ENCODE results near the gene MSMB. TPM values are rescaled to one million over a fixed set of nuclear protein-coding genes. Genes with fewer than 3 reads are reported as not detected.

Gene MSMB
- total and polyA plus RNA-seq, 9 of the 15 experiments (the other 6 are each of a cell fraction or from before 2014, with no cell fraction given): 0.21 to 0.60 TPM; not detected in 7

DNA sequence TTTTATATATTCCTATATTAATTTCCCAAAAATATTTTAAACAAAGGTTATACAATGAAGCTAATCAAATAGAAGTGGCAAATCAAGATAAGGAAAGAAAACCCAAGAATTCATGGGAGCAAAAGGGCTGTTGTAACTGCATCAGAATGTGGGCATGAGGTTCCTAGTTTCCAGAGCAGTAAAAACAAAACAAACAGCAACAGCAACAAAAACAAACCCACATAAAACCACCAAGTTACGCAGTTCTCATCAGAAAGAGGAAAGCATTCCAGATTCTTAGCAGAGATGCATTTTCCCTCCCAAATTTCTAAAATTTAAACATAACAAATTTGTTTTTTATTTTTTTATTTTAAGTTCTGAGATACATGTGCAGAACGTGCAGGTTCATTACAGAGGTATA, 34.8 kb upstream of the MSMB start:
- Histone ChIP-seq H3K4me1 (replicated peaks in 1 of 2; ENCODE audit: control insufficient read depth in 2 of 2, insufficient read depth in 2 of 2, low read length in 2 of 2) (peaks cover 8 to 15% of the 10 kb centered on the region in 2 experiments), H3K9ac (ENCODE audit: insufficient read depth in 1 of 2, low read depth in 2 of 2, low read length in 2 of 2) (no peak overlapping the region), H4K20me1 (replicated peaks; ENCODE audit: control insufficient read depth, insufficient read depth, low read length) (no peaks in the 10 kb centered on the region), H3K9me1 (ENCODE audit: control insufficient read depth, insufficient read depth, low read length) (no peaks in the 10 kb centered on the region), H3K9me3 (replicated peaks; ENCODE audit: control insufficient read depth, insufficient read depth, low read depth, low read length) (no peaks in the 10 kb centered on the region), H3K36me3 (ENCODE audit: control insufficient read depth, insufficient read depth, low read length) (no peaks in the 10 kb centered on the region), H3K79me2 (ENCODE audit: control insufficient read depth, insufficient read depth, low read length) (no peaks in the 10 kb centered on the region), H3K4me2 (ENCODE audit: insufficient read depth, low read length) (no peak overlapping the region), H2AFZ (ENCODE audit: low read depth, low read length) (no peak overlapping the region), H3K27me3 (ENCODE audit: control insufficient read depth in 2 of 2, insufficient read depth in 2 of 2, low read length in 2 of 2) (0 out of 5 replicates have a peak, but pooled peaks cover 0 to 4% of the 10 kb centered on the region in 2 experiments), H3K27ac (ENCODE audit: extremely low read depth, low read depth, low read length) (no peak overlapping the region), H3K4me3 (no peak overlapping the region)
- TF ChIP-seq, protein P1, sequence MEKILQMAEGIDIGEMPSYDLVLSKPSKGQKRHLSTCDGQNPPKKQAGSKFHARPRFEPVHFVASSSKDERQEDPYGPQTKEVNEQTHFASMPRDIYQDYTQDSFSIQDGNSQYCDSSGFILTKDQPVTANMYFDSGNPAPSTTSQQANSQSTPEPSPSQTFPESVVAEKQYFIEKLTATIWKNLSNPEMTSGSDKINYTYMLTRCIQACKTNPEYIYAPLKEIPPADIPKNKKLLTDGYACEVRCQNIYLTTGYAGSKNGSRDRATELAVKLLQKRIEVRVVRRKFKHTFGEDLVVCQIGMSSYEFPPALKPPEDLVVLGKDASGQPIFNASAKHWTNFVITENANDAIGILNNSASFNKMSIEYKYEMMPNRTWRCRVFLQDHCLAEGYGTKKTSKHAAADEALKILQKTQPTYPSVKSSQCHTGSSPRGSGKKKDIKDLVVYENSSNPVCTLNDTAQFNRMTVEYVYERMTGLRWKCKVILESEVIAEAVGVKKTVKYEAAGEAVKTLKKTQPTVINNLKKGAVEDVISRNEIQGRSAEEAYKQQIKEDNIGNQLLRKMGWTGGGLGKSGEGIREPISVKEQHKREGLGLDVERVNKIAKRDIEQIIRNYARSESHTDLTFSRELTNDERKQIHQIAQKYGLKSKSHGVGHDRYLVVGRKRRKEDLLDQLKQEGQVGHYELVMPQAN (IDR thresholded peaks at IDR 0.05; ENCODE audit: borderline replicate concordance): no peak
- TF ChIP-seq HMGXB4 (CRISPR knock-in tag; IDR thresholded peaks at IDR 0.05): no peak
- TF ChIP-seq GATAD2A (IDR thresholded peaks at IDR 0.05): no peak
- TF ChIP-seq, protein P2, sequence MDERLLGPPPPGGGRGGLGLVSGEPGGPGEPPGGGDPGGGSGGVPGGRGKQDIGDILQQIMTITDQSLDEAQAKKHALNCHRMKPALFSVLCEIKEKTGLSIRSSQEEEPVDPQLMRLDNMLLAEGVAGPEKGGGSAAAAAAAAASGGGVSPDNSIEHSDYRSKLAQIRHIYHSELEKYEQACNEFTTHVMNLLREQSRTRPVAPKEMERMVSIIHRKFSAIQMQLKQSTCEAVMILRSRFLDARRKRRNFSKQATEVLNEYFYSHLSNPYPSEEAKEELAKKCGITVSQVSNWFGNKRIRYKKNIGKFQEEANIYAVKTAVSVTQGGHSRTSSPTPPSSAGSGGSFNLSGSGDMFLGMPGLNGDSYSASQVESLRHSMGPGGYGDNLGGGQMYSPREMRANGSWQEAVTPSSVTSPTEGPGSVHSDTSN (CRISPR knock-in tag; IDR thresholded peaks at IDR 0.05; ENCODE audit: low read depth): no peak
- TF ChIP-seq, protein P2 (tag; conservative IDR thresholded peaks at IDR 0.05; ENCODE audit: low read depth): no peak
- no peak for TF ChIP-seq PHB (CRISPR knock-in tag; IDR thresholded peaks at IDR 0.05)
- TF ChIP-seq CTBP1 (IDR thresholded peaks at IDR 0.05; ENCODE audit: borderline replicate concordance): no peak
- no peak for TF ChIP-seq FIP1L1 (IDR thresholded peaks at IDR 0.05; ENCODE audit: low read depth, low read length, poor library complexity, severe bottlenecking)
- no peak for TF ChIP-seq STAT5A (IDR thresholded peaks at IDR 0.05; ENCODE audit: borderline replicate concordance, low read length)
- no peak for TF ChIP-seq HNRNPUL1 (IDR thresholded peaks at IDR 0.05; ENCODE audit: low read length)
- TF ChIP-seq TCF15 (CRISPR knock-in tag; IDR thresholded peaks at IDR 0.05): no peak
- no peak for TF ChIP-seq ZC3H4 (CRISPR knock-in tag; IDR thresholded peaks at IDR 0.05; ENCODE audit: borderline replicate concordance)
- intact Hi-C loops (cut with micrococcal nuclease) (no loop called here), in situ Hi-C loops (cut with MboI) (loop anchor here (25.0 kb wide), 1 partner anchor 1681 kb away; the partner anchor contains the start of gene SYT15B)
- POLR2A ChIA-PET: interaction anchor here (1.0 to 1.6 kb wide), 2 partner anchors 11 to 54 kb away, joined by 3 read pairs; no protein-coding TSS in a partner anchor
- FAIRE-seq (no peak), DNase-seq (ENCODE audit: extremely low read depth in 1 of 4, low spot score in 3 of 4) (no peak), ATAC-seq (no peak)
- BruUV-seq (replicated peaks): no TSS peak
- CTCF ChIA-PET (ENCODE audit: low intra/inter-chr PET ratio): no interaction called here
- 25% methylated on average over 2 of the region's 2 CpGs for WGBS (ENCODE audit: insufficient coverage, low coverage, missing lambda C conversion rate)
